ENCODE results near the gene HYAL2.
A peak's percentile ranks its signal among the peaks of the same experiment; 100 is the strongest.

The HYAL2 gene

GRCh38 chr3:50303013-50303815 lies 19.3 kb downstream of the HYAL2 start, which contains the start of gene HYAL1:
HYAL1 (minus strand) TSS chr3:50303574; CDS start chr3:50302956, 618 bp downstream.
- no peak for DNase-seq

- DNase-seq: no peak
These were observed 20.2 kb downstream of the HYAL2 start for GRCh38 chr3:50302095-50303012.

- DNase-seq: no peak
These were observed 21.8 kb downstream of the HYAL2 start for GRCh38 chr3:50300681-50301254.

- no peak for DNase-seq
These were observed 22.4 kb downstream of the HYAL2 start for GRCh38 chr3:50299929-50300680.

DNA sequence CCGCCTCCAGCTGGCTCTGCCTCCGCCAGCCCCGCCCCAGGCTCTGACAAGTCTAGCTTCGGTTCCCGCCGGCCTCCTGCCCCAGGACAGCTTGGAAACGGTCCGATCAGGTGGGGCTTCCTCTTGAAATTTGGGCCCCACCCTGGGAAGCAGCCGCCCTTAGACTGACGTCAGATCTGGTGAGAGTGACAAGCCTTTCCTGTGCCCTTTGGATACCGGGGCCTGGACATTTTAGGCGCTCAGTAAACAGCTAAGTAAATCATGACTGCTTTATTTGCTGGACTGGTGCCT lies 23.0 kb downstream of the HYAL2 start:
- DNase-seq: no peak

DNA sequence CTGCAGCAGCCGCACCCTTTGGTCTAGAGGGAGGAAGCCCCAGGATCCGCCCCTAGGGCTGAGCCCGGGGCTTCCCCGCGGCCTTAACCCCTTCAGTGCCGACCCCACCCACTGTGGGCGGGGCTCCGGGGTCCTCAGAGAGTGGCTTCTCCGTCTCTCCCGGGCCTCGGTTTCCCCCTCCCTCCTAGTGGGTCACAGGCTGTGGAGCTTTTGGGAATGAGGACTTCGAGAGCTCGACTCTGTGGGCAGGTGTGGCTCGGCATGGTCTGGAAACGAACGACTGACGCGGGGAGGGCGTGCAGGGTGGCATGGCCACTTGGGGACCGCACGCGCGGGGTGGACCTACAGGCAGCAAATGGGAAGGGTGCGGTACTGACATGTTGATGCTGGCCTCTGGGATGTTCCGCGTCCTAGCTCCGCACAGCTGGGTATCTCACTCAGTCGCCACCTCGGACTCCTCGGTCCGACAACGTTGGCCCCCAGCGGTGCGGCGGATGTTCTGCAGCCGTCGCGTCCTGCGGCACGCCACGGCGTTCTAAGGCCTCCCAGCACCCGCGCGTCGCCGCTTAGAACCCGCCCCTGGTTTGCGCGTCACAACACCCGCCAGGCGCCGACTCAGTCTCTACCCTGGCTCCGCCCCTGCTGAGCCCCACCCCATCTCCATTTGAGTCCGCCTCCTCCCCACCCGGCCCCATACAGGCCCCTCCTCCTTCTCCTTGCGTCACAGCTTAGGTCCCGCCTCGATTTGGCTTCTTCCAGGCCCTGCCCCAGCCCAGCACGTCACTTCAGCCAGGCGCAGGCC lies 23.5 kb downstream of the HYAL2 start, which contains the start of the genes HYAL3 and NAA80:
TSS of gene HYAL3 (minus strand) at position 570 of the 802 bp plus-strand sequence. CDS start 3,803 bp downstream, outside the sequence.
TSS of gene NAA80 (minus strand) at position 570 of the 802 bp plus-strand sequence. CDS start 1,942 bp downstream, outside the sequence.
- peak; percentile 95 for DNase-seq

- DNase-seq: no peak
These were observed 24.4 kb downstream of the HYAL2 start for GRCh38 chr3:50297896-50298725.

- DNase-seq: no peak
These were observed 25.2 kb downstream of the HYAL2 start for GRCh38 chr3:50297384-50297775.

DNA sequence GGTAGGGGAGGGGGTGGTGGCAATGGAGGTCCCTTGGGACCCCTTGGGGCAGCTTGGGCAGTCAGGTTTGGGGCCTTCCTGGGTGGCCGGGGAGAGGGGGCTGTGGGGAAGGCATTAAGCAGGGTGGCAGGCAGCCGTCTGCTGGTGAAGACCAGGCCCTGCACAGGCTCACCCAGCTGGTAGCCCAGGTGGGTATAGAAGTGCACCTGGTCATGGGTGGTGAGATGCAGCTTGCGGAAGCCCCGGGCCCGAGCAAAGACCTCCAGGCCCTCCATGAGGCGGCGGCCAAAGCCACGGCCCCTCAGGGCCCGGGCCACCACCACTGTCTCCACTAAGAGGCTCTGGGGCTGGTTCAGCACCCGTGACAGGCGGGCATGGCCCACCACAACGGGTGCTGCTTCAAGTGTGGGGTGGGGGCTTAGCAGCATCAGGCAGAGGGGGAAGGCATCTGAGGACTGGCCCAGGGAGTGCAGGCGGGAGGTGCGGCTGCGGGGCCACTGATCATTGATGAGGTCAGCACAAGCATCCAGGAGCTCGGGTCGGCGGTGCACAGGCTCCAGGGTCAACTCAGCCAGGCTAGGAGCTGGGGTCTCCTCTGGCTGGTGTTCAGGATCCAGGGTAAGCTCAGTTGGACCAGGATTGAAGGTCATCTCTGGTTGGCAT lies 25.7 kb downstream of the HYAL2 start:
- DNase-seq: no peak

DNA sequence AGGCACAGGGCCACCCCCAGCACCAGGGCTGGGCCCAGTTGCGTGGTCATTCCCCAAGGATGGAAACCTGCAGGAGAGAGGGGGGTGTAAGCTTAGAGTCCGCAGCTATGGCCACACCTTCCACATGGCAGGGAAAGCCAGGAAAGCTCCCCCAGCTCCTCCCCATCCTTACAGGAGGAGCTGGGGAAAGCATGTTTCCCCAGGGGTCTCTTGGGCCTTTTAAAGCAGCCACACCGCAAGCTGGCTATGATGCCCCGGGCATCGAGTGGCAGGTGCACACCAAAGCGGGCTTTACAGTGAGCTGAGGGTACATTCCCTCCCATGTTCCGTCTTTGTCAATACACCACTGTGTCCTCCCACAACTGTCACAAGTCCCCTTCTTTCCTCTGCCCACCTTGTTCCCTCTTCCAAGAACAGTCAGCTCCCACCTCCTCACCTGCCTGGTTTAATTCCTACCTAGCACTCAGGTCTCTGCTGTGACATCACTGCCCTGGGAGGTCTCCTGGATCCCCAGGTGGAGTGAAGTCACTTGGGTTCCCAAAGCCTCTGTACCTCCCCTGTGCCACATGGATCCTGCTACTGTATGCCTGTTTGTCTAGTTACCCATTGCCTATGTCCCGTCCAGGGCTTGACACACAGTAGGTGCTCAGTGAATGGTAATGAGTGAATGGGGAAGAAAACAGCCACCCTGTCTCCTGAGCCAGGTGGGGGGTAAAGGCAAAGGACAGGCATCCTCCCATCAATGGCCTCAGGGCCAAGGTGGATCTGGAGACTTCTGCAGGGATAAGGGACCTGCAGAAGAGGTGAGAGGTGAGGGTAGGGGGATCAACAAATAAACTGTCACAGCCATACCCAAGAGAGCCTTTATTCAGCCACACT lies 26.8 kb downstream of the HYAL2 start:
- DNase-seq: no peak

- DNase-seq: no peak
These were observed 27.8 kb downstream of the HYAL2 start for GRCh38 chr3:50294492-50295403.

DNA sequence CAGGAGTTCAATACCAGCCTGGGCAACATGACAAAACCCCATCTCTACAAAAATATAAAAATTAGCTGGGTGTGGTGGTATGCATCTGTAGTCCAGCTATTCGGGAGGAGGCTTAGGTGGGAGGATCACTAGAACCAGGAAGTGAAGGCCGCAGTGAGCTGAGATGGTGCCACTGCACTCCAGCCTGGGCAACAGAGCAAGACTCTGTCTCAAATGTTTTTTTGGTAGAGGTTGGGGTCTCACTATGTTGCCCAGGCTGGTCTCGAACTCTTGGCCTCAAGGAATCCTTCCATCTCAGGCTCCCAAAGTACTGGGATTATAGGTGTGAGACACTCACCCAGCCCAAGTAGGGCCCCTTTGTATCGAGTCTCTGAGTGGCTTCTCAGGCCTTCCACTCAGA lies 28.5 kb downstream of the HYAL2 start:
- DNase-seq: no peak

DNA sequence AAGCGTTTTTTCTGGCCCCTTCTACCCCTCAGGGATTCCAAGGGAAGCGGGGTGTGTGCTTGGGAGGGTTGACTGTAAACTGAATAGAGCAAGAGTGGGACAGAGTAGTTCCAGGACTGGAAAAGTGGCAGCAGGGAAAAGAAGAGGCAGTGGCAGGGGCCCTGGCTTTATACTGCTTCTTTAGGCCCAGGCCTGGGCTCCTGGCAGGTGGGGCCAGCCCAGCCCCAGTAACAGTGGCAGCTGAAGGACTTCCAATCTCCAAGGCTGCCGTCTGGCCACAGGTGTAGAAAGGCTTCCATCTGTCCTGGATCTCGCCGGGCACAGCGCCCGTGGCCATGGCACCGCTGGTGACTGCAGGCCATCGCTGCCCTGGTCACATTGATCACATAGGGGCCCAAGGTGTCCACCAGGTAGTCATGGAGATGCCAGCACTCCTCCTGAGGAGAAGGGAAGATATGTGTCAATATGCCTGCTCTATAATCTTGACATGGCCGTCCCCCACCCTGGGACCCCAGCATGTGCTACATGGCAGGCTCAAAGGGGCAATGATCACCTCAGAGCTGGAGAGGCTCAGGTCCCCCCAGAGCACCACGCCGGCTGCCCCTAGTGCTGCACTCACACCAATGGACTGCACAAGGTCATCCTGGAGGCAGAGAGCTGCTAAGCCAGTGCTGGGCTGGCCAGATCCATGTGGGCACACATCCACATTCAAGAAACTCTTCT lies 29.3 kb downstream of the HYAL2 start:
- DNase-seq: no peak

GRCh38 chr3:50292159-50293078 lies 30.1 kb downstream of the HYAL2 start, which contains the start of gene IFRD2:
IFRD2 (minus strand) TSS chr3:50292429; CDS start chr3:50292274, 155 bp downstream.
- peak; percentile 91 for DNase-seq

GRCh38 chr3:50290161-50290641 lies 32.3 kb downstream of the HYAL2 start:
- no peak for DNase-seq

GRCh38 chr3:50289130-50289529 lies 33.4 kb downstream of the HYAL2 start:
- no peak for DNase-seq
